HG02973 (cell line): ENCODE results near the gene TMEM214.

Experiments used
- ATAC-seq: cut with Tn5 transposase; IDR thresholded peaks from one replicate; pipeline ENCODE4 v1.9.1; 2021; ENCODE audit warnings: moderate library complexity; ENCODE audit not compliant: unreplicated experiment

Gene TMEM214

DNA sequence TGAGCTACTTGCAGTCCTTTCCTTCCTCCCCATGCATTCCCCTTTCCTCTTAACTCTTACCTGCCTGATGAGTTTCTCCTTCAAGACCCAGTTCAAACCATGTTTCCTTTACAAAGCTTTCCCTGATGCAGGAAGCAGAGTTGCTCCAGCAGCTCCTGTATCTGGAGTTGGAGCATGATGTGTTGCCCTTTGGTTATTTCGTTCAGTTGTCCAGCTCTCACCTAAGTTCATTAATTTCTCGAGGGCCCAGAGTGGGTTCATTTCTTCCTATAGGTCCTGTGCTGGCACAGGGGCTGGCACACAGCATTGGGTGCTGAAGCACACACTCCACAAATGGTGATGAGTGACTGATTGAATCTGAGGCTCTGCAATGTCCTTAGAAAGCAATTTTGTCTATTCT lies 23.0 kb upstream of the TMEM214 start:
- ATAC-seq, result no peak

DNA sequence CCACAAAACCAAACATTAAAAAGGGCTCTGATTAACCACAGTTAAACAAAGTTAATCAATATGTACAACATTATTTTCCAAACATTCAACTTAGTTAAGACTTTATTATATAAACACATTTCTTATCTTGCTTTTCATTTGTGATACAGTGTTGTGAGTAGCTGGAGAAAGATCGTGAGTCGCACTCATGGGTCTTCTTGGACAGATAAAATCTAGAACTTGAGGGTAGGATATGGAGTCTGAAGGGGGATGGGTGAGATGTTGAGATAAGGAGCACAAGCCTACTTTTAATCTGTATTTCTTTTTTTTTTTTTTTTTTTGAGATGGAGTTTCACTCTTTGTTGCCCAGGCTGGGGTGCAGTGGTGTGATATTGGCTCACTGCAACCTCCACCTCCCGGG lies 22.6 kb upstream of the TMEM214 start:
- no peak for ATAC-seq

DNA sequence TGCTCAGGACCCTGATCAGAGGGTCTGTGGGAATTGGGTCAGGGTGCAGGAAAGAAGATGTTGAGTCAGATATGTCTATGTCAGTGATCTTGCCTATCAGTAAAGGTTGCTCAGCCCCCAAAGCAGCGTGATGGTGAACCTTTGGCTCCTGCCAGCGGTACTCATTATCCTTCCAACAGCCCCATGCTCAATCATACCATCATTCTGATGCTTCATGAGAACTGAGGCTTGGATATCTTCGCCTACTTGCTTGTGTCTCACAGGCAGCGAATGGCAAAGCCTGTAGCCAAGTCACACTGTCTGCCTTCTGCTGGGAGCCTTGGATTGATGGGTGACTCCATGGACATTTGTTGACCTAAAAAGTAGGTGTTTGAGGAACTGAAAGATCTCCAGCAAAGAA lies 19.0 kb upstream of the TMEM214 start:
- no peak for ATAC-seq

DNA sequence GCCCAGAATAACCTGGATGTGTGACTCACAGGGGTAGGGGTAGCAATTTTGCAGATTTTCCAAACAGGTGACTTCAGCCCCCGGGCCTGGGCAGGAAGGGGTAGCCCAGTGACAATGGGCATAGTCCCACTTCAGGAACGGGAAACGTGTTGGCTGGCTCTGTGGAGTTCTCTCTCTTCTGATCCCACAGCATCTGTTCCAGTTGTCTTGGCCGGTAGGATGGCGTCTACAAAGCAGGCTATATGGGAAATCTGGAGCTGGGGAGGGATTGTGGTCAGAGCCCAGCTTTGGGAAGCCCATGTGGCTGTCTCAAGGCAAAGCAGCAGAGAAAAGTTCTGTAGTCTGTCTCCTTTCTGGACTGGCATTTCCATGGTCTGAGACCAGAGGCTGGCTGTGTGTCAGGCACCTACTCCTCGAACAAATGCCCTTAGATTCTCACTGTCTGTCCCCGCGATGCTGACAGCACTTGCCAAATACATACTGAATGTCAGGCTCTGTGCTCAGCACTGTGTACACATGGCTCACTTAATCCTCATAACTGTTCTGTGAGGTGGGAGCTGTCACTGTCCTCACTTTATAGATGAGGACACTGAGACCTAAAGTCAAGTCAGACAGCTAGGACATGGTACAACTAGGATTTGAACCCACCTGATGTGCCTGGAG lies 17.9 kb upstream of the TMEM214 start:
- no peak for ATAC-seq

DNA sequence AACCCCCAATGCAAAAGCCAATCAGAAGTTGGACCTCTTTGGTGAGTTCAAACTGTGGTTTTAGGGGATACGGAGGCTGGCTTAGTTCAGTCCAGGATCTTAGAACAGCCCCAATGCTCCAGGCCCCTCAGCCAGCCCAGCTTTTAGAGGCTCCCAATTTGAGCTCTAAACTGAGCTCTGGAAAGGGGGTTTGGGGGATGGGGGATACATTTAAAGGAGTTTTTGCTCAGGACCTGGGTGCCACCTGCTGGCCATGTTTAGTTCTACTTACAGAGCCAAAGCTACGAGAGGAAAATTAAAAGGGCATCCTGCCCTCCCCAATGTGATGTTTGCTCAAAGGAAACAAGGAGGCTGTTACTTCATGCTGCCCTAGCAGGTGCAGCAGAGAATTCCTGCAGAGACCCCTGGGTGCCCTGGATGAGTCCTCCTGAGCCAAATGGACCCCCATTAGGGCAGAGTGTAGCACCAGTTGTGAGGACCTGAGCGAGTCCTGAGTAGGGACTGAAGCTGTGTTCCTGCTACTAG lies 15.9 kb upstream of the TMEM214 start:
- no peak for ATAC-seq

GRCh38 chr2:27018142-27018541 lies 14.6 kb upstream of the TMEM214 start:
- ATAC-seq, result no peak

GRCh38 chr2:27019459-27019858 lies 13.3 kb upstream of the TMEM214 start:
- ATAC-seq, result no peak

- ATAC-seq, result no peak
These were observed 12.6 kb upstream of the TMEM214 start for GRCh38 chr2:27019931-27020855.

DNA sequence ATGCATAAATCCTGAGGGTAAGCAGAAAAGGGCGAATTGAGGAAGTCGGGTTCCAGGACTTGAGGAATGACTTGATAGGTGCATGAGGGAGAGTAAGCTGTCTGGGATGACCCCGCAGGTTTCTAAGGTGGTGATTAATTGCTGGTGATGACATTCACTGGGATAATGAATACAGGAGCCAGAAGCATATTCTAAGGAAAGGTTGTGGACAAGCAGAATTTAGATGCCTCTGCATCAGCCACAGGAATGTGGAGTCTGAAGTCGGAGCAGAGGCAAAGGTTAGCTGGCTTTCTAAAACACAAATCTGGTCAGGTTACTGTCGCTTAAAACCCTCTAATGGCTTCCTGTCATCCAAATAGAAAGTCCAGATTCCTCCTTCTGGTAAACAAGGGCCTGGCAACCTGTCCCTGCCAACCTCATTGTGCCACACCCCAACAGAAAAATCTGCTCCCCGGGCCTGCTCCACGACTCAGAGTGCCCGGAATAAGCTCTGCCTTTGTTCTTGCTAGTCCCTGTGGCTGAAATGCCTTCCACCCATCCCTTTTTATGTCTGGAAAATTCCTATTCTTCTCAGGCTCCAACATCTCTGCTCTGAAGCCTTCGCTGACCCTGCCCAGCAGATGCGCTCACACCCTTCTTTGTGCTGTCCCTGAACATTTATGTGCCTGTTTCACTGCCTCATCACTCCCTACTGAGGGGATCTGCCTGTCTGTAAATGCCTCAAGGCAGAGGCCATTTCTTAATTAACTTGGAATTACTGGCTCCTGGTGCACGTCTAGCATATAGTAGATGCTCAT lies 11.3 kb upstream of the TMEM214 start:
- no peak for ATAC-seq

DNA sequence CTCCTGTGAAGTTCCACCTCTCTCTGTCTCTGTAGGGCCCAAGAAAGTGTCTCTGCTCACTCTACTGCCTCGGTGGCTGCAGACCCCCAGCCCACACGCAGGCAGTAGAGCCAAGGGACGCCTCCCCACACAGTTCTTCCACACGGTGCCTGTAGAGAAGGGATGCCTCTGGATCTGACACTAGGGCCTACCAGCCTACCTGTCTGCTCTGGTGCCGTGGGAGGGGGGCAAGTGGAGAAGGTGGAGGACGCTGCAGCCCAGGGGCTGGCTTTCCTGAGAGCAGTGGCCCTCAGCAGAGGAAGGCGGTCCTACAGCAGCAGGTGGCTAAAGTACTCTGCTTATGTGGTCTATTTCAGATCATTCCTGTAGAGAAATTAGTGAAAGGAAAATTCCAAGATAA lies 9.0 kb upstream of the TMEM214 start:
- ATAC-seq, result no peak

DNA sequence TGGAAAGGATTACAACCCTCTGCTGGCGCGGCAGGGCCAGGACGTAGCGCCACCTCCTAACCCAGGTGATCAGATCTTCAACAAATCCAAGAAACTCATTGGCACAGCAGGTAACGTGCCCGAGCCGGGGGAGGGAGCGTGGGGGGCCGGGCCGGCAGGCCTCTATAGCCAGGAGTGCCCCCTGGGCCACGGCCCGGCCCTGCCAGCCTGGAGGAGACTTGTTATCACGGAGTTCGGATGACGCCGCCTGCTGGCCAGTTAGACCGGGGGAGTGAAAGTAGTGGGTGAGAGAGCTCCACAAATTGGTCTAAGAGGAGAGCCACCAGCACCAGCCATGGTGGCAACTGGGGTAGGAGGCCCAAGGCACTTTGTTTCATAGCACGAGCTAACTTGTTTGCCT lies 8.6 kb upstream of the TMEM214 start:
- ATAC-seq, result no peak

DNA sequence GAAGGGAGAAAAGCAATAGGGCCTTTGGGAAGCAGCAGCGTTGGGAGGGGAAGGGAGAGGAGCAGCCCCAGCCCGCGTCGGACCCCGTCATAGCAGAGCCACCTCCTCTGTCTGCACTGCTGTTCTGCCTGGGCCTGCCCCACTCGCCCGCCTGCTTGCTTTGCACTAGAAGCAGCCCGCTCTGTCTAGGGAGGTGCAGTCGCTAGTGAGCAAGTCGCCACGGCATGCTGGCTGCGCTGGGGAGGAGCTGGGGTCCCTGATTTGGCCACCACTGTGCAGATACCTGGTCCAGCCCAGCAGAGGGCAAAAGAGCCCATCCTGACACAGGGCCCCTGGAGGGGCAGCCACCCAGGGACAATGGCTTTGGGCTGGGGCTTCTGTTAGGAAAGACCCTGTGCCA lies 8.0 kb upstream of the TMEM214 start:
- no peak for ATAC-seq

DNA sequence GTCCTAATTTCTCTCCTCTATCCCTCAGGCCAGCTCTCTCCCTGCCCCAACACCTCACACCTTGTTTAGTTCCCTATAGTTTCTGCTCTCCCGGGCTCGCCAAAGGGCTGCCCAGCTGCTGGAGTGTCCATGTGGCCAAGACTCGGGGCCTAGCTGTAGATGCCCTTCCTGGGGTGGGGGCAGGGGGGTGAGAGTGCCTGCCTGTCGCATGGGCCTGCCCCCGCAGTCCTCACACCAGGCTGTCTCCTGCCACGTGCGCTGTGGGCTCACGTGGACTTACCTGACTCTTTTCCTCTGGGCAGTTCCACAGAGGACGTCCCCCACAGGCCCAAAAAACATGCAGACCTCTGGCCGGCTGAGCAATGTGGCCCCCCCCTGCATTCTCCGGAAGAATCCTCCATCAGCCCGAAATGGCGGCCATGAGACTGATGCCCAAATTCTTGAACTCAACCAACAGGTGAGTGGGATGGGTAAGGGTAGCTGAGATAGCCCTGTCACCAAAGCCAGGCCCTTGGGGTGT lies 7.4 kb upstream of the TMEM214 start:
- no peak for ATAC-seq

GRCh38 chr2:27025861-27026851 lies 6.6 kb upstream of the TMEM214 start:
- ATAC-seq, result no peak

DNA sequence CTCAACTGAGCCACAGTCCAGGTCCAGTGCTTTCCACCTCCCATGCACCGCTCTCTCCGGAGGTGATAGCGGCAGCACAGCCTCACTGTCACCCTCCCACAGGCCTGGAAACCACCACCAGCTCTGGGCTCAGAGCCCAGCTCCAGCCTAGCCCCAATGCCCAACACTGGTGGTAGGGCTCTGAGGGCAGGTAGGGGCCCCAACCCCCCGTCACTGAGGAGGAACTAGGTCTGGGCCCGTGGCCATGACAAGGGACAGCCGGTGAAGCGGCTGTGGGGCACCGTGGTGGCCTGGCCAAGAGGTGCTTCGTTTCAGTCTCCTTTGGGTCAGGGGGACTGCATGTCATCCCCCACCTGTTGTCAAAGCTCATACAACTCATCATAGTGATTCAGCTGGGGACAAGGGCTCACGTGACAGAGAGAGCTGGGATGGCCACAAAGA lies 5.5 kb upstream of the TMEM214 start:
- no peak for ATAC-seq

- ATAC-seq, result no peak
These were observed 3.7 kb upstream of the TMEM214 start for GRCh38 chr2:27029051-27029450.

- ATAC-seq, result no peak
These were observed 588 bp downstream of the TMEM214 start for GRCh38 chr2:27033253-27033852.

GRCh38 chr2:27038012-27038411 lies 5.2 kb downstream of the TMEM214 start:
- no peak for ATAC-seq

DNA sequence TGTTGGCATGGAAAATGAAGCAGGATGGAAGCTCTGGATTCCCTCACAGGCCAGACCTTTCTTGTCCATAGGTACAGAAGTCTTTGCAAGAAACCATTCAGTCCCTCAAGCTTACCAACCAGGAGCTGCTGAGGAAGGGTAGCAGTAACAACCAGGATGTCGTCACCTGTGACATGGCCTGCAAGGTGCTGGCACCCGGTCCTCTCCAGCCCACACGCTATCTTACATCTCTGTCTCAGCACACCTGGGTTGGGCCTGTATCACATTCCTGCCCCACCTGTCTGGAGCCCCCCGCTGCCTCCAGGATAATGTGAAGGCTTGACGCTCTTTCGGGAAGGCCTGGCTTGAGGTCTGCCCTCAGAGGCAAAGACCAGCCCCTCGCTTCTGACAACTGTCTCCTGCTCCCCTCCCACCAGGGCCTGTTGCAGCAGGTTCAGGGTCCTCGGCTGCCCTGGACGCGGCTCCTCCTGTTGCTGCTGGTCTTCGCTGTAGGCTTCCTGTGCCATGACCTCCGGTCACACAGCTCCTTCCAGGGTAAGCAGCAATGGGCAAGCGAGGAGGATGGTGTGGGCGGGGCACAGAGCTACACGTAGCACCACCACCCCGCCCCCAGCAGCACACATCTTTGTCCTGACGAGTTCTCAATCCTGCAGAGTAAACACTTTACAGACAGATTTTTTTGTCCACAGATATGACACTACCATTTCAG lies 6.0 kb downstream of the TMEM214 start:
- no peak for ATAC-seq
